Endothelial cell of coronary artery (primary cell): Measurements from ENCODE around the gene ANKS1A. TPM values are rescaled to one million over a fixed set of nuclear protein-coding genes. Genes with fewer than 3 reads are reported as not detected.

Experiments
- total RNA-seq: library from RNA; depleted of rRNA; stranded (reverse); fragments of >200 nt; gene quantifications from 2 replicates; pipeline ENCODE4 v1.2.3, GENCODE V29; 2014

The ANKS1A gene, protein sequence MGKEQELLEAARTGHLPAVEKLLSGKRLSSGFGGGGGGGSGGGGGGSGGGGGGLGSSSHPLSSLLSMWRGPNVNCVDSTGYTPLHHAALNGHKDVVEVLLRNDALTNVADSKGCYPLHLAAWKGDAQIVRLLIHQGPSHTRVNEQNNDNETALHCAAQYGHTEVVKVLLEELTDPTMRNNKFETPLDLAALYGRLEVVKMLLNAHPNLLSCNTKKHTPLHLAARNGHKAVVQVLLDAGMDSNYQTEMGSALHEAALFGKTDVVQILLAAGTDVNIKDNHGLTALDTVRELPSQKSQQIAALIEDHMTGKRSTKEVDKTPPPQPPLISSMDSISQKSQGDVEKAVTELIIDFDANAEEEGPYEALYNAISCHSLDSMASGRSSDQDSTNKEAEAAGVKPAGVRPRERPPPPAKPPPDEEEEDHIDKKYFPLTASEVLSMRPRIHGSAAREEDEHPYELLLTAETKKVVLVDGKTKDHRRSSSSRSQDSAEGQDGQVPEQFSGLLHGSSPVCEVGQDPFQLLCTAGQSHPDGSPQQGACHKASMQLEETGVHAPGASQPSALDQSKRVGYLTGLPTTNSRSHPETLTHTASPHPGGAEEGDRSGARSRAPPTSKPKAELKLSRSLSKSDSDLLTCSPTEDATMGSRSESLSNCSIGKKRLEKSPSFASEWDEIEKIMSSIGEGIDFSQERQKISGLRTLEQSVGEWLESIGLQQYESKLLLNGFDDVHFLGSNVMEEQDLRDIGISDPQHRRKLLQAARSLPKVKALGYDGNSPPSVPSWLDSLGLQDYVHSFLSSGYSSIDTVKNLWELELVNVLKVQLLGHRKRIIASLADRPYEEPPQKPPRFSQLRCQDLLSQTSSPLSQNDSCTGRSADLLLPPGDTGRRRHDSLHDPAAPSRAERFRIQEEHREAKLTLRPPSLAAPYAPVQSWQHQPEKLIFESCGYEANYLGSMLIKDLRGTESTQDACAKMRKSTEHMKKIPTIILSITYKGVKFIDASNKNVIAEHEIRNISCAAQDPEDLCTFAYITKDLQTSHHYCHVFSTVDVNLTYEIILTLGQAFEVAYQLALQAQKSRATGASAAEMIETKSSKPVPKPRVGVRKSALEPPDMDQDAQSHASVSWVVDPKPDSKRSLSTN
- total RNA-seq = 9.4 and 13.2 TPM in 2 replicates

GRCh38 chr6:34888874-34889555 is at the start of gene ANKS1A:
ANKS1A (plus strand) TSS chr6:34889255; CDS start chr6:34889403, 148 bp downstream.

DNA sequence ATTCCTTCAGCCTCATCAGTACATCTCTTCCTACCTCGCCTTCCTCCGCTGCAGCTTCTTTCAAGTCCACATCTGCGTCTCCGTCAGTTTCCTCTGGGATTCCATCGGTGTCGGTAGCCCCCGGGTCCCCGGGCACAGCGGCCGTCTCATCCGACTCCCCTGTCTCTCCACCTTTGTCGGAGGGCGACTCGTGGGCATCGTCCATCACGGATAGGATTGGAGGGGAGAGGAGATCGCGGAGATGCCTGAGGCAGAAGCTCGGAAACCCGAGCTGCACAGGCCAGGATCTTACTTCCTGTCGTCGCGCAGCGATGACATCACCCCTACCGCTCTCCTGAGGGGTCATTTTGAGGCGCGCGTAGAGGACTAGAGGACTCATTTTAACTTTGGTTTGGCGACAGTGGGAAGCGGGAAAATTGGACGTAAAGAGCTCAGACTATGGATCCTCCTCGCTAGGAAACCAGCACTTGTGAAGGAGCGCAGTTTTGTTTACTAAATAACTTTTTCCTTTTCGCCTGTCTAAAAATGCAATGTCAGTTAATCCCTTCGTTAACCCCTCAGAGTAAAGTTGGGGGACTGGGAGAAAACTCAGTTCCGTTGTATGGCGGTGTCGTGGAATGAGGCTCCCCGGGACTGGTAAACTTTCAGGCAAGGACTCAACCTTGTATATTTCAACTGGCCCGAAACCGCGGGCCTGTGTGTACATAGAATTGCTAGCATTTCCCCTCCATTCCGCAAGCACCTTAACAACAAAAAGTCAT is 1.1 kb upstream of the ANKS1A start, which contains the start of gene TAF11:
TSS of gene TAF11 (minus strand) at position 290 of the 761 bp plus-strand sequence. CDS start at position 205, 85 bp downstream.

Other genes starting within 250 kb of the ANKS1A start
- 28.2 and 36.9 TPM in 2 replicates for gene ILRUN, start 192.5 kb upstream of the ANKS1A start, total RNA-seq
- 59.0 and 77.6 TPM in 2 replicates for gene SNRPC, start 131.8 kb upstream of the ANKS1A start, total RNA-seq
- 4.4 and 7.1 TPM in 2 replicates for gene BLTP3A, start 97.2 kb upstream of the ANKS1A start, total RNA-seq
- 31.6 and 32.6 TPM in 2 replicates for gene TAF11, start 1.2 kb upstream of the ANKS1A start, total RNA-seq